ENCODE data around the gene PIF1.
A peak's percentile ranks its signal among the peaks of the same experiment; 100 is the strongest.
"Not testable (repeated sequence)": the region's sequence is repeated elsewhere in the genome, so short reads cannot be mapped to it uniquely, and the experiment has no call there.

Gene PIF1

DNA sequence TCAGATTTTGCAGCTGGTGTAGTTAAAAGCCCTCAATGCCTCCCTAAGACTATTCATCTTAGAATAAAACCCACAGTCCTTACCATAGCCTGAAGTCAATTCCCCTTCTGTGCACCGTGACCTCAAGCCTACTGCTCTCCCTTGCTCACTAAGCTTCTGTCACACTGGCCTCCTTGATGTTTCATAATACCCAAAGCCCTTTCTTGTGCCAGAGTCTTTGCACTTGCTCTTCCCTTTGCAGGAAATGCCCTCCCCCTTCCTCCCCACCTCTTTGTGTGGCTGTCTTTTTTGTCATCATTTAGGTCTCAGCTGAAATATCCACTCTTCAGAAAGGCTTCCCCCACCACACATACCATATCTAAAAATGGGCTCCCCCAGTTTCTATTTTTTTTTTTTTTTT lies 12.1 kb upstream of the PIF1 start:
- H3K4me3 ChIP-seq (ENCODE audit: low read depth, low read length) = no peak overlapping the region
- in situ Hi-C loops (cut with HindIII; ENCODE audit: low sequenced_read_pairs) = loop anchor here (5.0 to 10.0 kb wide), 4 partner anchors 55 to 105 kb away; no protein-coding TSS in a partner anchor
- DNase-seq (ENCODE audit: low read depth) = no peak
- TF ChIP-seq, protein P1, sequence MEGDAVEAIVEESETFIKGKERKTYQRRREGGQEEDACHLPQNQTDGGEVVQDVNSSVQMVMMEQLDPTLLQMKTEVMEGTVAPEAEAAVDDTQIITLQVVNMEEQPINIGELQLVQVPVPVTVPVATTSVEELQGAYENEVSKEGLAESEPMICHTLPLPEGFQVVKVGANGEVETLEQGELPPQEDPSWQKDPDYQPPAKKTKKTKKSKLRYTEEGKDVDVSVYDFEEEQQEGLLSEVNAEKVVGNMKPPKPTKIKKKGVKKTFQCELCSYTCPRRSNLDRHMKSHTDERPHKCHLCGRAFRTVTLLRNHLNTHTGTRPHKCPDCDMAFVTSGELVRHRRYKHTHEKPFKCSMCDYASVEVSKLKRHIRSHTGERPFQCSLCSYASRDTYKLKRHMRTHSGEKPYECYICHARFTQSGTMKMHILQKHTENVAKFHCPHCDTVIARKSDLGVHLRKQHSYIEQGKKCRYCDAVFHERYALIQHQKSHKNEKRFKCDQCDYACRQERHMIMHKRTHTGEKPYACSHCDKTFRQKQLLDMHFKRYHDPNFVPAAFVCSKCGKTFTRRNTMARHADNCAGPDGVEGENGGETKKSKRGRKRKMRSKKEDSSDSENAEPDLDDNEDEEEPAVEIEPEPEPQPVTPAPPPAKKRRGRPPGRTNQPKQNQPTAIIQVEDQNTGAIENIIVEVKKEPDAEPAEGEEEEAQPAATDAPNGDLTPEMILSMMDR (IDR thresholded peaks at IDR 0.05; ENCODE audit: low read depth, low read length, missing control alignments) = no peak

DNA sequence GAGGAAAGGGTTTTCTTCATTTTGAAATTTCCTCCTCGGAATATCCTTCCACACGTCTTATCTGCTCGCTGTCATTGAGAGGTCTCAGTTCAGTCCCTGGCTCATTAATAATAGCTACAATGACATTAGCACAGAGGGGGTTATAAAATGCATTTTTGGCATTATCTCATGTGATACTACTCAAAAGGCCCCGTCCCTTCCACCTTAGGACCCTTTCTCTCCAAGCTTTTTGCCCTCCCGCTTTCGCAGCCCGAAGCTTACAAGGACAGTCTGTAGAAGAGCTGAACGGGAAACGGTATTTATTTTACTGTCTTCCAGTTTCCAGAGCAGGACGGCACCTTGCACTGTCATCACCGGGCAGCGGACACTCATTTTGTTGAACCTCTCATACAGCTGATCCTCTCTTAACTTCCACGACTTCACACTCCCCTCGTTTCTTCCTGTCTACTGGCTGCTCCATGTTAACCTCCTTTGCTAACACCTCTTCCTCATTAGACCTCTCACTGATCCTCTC lies 10.6 kb upstream of the PIF1 start:
- no peak for DNase-seq (ENCODE audit: low read depth)
- TF ChIP-seq, protein P1 (IDR thresholded peaks at IDR 0.05; ENCODE audit: low read depth, low read length, missing control alignments) = no peak
- no peak overlapping the region for H3K4me3 ChIP-seq (ENCODE audit: low read depth, low read length)
- in situ Hi-C loops (cut with HindIII; ENCODE audit: low sequenced_read_pairs) = loop anchor here (5.0 to 10.0 kb wide), 4 partner anchors 54 to 106 kb away; no protein-coding TSS in a partner anchor

GRCh38 chr15:64833690-64834089 lies 8.2 kb upstream of the PIF1 start:
- TF ChIP-seq, protein P1 (IDR thresholded peaks at IDR 0.05; ENCODE audit: low read depth, low read length, missing control alignments) = no peak
- no peak for DNase-seq (ENCODE audit: low read depth)
- no peak overlapping the region for H3K4me3 ChIP-seq (ENCODE audit: low read depth, low read length)
- in situ Hi-C loops (cut with HindIII; ENCODE audit: low sequenced_read_pairs) = loop anchor here (10.0 kb wide), 1 partner anchor 91 kb away; no protein-coding TSS in a partner anchor

DNA sequence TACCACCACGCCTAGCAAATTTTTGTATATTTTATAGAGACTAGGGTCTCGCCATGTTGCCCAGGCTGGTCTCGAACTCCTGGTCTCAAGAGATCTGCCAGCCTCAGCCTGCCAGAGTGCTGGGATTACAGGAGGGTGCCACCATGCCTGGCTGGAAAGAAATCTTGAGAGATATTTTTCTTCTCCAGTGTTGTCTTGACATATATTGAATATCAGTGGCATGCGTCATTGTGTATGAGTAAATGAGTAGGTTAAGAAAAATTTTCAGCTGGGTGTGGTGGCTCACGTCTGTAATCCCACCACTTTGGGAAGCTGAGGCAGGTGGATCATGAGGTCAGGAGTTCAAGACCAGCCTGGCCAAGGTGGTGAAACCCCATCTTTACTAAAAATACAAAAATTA lies 3.5 kb upstream of the PIF1 start:
- DNase-seq (ENCODE audit: low read depth) = no peak
- in situ Hi-C loops (cut with HindIII; ENCODE audit: low sequenced_read_pairs) = no loop called here
- TF ChIP-seq, protein P1 (IDR thresholded peaks at IDR 0.05; ENCODE audit: low read depth, low read length, missing control alignments) = no peak
- no peak overlapping the region for H3K4me3 ChIP-seq (ENCODE audit: low read depth, low read length)

DNA sequence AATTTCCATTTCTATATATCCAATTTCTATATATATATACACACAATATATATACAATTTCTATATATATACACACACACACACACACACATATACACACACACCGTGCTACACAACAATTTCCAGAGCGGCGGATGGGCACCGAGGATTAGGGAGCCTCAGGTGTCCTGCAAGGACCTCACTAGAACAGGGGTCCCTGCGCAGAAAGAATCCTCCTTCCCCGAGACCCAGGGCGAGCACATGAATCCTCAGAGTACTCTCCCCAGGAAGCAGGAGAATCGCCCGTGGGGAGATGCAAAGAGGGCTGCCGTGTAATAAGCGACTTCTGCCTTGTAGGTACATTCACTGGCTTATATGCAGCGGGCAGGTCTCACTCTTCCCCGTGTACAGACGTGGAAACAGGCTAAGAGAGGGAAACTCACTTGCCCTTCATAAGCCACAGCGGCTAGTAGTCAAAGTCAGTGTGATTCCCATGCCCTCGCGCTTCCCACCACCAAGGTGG lies 467 bp downstream of the PIF1 start:
- in situ Hi-C loops (cut with HindIII; ENCODE audit: low sequenced_read_pairs) = no loop called here
- TF ChIP-seq, protein P1 (IDR thresholded peaks at IDR 0.05; ENCODE audit: low read depth, low read length, missing control alignments) = no peak
- DNase-seq (ENCODE audit: low read depth) = no peak
- peak overlapping the region; percentile 55 for H3K4me3 ChIP-seq (ENCODE audit: low read depth, low read length)

GRCh38 chr15:64816452-64816851 lies 9.0 kb downstream of the PIF1 start:
- DNase-seq (ENCODE audit: low read depth) = no peak
- in situ Hi-C loops (cut with HindIII; ENCODE audit: low sequenced_read_pairs) = no loop called here
- TF ChIP-seq, protein P1 (IDR thresholded peaks at IDR 0.05; ENCODE audit: low read depth, low read length, missing control alignments) = no peak

GRCh38 chr15:64814965-64815364 lies 10.5 kb downstream of the PIF1 start:
- in situ Hi-C loops (cut with HindIII; ENCODE audit: low sequenced_read_pairs); DNase-seq (ENCODE audit: low read depth); H3K4me3 ChIP-seq (ENCODE audit: low read depth, low read length): not testable (repeated sequence)

More at GRCh38 chr15:64816452-64816851, 9.0 kb downstream of the PIF1 start:
- no peak overlapping the region for H3K4me3 ChIP-seq (ENCODE audit: low read depth, low read length)

GRCh38 chr15:64814283-64814682 lies 11.2 kb downstream of the PIF1 start:
- H3K4me3 ChIP-seq (ENCODE audit: low read depth, low read length); DNase-seq (ENCODE audit: low read depth); in situ Hi-C loops (cut with HindIII; ENCODE audit: low sequenced_read_pairs): not testable (repeated sequence)
